Measurements from ENCODE around the gene CNTRL.
"Not testable (repeated sequence)": the region's sequence is repeated elsewhere in the genome, so short reads cannot be mapped to it uniquely, and the experiment has no call there.

CNTRL gene

GRCh38 chr9:121138561-121138960 is 63.8 kb downstream of the CNTRL start:
- DNase-seq, result no peak

- DNase-seq, result no peak
These were observed 64.2 kb downstream of the CNTRL start for GRCh38 chr9:121138973-121139372.

- no peak for DNase-seq
These were observed 65.4 kb downstream of the CNTRL start for GRCh38 chr9:121140162-121140561.

GRCh38 chr9:121141306-121141705 is 66.6 kb downstream of the CNTRL start:
- no peak for DNase-seq

DNA sequence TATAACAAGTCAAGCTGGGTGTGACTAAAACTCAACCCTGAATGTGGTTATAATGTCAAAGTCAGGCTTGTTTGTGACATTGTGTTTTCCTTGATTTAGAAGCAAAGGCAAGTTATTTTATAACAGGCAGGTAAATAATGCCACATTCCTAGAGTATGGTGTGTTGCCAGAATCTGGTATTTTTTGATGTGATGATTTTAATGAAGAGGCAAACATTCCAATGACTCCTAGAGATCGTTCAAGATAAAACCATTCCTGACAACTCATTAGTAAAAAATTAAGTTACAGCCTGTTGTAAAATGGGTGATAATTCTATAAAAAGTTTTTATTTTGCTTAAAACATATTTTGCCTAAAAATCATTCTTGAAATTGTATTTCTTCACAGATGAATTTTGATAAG is 67.0 kb downstream of the CNTRL start:
- no peak for DNase-seq

- no peak for DNase-seq
These were observed 69.0 kb downstream of the CNTRL start for GRCh38 chr9:121143771-121144170.

DNA sequence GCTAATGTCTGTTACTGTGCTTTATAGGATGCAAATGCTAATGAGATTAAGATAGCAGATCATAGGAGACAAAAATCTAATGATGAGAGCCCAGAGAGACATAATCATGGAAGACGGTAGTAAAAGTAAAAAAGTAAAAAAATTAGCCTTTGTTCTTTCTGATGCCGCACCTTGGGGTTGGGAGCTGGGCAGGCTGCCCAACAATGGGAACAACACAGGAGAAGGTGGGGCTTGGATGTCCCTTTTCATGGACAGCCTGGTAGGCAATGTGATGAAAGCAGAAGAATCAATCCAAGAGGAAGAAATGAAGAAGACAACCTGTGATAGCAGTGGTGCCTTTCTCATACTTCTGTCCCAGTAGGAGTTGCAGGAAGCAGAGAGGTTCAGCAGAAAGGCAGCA is 69.7 kb downstream of the CNTRL start:
- DNase-seq, result no peak

GRCh38 chr9:121150188-121150587 is 75.4 kb downstream of the CNTRL start:
- DNase-seq, result no peak

- DNase-seq, result no peak
These were observed 78.9 kb downstream of the CNTRL start for GRCh38 chr9:121153642-121154041.

DNA sequence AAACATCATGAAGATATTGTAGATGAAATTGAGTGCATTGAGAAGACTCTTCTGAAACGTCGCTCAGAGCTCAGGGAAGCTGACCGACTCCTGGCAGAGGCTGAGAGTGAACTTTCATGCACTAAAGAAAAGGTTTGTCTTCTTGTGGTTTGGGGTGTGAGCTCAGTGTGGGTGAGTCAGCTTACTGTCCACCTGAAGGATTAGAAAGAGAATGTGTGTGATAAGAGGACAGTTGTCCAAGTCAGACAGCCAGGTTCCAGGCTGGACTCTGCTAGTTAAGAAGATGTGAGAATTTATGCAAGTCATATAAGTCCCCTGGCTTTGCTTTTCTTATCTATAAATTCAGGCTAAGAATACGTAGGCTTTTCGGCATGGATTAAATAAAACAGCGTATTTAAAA is 80.0 kb downstream of the CNTRL start:
- DNase-seq, result no peak

DNA sequence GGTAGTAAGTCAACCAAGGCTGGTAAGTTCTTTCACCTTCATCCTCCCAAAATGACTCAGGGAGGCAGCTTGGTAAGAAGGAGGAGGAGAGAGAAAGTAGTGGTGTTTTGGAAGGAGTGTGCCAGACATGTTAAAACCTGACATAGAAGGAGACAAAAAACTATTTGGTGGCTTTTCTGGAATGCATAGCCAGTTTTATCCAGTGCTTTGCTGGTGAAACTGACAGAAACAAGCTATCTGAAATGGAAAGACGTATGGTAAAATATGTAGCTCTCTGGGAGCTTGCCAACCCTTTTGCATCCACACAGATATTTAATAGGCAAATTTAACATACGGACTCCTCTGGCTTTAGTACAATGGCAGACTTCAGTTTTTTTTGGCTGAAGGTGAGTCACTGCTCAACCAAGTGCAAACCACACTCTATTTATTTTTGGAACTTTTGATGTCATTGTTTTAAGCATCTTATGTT is 81.5 kb downstream of the CNTRL start:
- no peak for DNase-seq

- no peak for DNase-seq
These were observed 83.2 kb downstream of the CNTRL start for GRCh38 chr9:121157939-121158338.

GRCh38 chr9:121160025-121160424 is 85.3 kb downstream of the CNTRL start:
- DNase-seq, result no peak

DNA sequence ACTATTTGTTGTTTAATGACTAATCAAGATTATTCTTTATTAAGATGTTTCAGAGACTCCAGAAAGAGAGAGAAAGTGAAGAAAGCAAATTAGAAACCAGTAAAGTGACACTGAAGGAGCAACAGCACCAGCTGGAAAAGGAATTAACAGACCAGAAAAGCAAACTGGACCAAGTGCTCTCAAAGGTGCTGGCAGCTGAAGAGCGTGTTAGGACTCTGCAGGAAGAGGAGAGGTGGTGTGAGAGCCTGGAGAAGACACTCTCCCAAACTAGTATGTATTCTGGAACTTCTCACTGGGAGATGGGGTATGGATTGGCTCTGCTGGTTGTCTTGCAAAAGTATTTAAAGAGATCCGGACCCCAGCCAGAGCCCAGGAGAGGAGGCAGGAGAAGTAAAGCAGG is 93.3 kb downstream of the CNTRL start:
- no peak for DNase-seq

DNA sequence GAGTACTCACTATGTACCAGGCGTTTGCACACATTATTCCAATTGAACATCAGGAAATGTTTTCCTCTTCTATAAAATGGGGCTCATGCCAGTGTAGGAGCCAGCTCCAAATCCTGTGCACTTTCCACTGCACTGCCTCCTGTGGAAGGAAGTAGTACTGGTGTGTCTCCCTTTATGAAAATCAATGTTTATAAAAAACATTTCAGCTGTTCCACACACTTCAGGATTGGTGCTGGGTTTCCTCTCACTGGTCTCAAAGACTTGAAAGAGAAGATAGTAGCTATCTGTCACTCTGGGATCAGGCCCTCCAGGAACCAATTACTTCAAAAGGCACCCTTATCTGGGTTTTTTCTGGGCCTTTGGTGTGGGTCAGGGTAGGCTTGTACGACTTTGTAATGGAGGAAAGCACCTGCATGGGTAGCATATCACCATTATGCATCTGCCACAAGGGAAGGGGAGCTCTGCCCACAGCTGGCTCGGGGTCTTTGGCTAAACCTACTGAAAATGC is 94.4 kb downstream of the CNTRL start:
- no peak for DNase-seq

DNA sequence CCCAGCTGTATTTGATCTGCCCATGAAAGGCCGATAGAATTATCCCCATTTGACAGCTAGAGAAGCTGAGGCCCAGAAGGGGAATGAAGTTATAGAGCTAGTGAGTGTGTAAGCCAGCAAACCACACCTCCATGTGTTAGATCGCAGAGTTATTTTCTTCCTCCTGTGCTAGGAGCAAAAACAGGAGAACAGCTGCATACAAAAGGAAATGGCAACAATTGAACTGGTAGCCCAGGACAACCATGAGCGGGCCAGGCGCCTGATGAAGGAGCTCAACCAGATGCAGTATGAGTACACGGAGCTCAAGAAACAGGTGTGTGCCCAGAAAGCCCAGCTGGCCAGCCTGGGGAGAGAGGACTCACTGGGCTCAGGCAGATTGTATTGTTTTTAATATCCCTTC is 96.5 kb downstream of the CNTRL start:
- DNase-seq, result no peak

- no peak for DNase-seq
These were observed 98.2 kb downstream of the CNTRL start for GRCh38 chr9:121172726-121173487.

GRCh38 chr9:121173501-121173900 is 98.7 kb downstream of the CNTRL start:
- no peak for DNase-seq

DNA sequence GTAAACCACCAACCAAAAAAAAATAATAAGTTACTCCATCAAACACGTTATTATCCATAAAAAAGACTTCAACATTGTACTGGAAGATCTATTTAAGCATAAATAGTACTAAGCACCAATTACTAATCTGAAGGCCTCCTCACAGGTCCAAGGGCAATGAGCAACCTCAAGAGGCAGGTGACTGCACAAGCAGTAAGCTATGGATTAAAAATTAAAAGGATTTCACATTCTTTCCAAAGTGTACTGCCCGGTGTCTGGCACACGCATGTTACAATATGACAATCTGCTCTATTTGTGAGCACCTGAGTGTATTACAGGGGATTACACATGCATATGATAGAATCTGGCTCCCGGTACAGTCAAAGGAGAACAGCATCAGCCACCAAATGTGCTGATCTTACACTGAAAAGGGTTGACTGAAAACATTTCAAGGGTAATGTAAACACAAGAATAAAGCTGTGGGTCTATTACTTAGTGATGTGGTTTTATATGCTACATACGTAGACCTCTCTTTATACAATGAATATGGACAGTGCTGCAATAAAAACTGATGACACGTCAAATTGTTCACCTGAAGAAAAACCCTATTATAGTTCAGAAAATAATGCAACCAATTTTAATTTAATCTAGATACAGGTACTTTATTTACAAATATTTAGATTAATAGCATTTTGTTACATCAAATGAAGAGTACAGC is 104.1 kb downstream of the CNTRL start:
- DNase-seq, result no peak

DNA sequence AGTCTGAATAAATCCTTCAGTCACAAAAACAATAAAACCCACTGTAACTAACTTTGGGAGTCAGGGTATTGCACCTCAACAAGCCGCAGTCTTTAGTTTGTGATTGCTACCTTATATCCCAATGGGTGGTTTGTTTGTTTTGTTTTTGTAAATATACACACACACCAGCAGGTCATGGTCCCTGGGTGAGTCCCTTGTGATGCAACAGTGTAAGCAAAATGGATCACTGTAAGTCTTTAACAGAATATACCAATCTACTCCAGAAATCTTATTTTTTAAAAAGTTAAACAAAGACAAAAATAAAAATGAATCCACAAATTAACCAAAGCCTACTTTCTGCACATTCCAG is 104.6 kb downstream of the CNTRL start:
- DNase-seq, result not testable (repeated sequence)

DNA sequence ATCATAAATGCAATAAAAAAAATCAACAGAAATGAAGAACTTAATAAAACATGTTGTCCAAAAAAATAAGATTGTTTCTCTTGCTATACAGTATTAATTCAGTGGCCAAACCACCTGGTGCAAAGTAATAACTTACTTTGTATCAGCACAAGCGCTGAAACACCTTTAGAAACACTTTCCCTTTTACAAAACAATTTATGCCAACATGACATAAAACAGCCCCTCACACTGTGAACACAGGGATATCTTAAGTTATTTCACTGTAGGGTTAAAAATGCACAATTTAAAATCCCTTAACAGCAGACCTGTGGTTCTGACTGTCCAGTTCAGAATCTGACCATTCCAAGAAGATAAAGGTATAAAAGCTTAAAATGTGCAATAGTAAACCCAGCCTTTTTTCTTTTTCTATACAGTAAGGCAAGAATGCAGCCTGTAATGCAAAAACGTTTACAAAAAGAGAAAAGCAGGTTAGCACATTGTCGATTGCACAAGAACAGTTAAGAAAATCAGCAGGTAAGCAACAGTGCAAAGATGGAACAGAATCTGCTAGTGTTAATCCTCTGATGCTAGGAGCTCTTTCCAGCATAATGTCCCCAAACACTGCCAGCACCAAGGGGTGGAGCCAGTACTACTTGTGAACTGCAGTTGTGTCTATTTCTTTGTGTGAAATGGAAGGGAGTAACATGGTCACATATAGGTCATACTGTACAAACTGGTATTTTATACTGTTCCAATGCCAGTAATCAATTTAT is 105.4 kb downstream of the CNTRL start:
- DNase-seq, result no peak

DNA sequence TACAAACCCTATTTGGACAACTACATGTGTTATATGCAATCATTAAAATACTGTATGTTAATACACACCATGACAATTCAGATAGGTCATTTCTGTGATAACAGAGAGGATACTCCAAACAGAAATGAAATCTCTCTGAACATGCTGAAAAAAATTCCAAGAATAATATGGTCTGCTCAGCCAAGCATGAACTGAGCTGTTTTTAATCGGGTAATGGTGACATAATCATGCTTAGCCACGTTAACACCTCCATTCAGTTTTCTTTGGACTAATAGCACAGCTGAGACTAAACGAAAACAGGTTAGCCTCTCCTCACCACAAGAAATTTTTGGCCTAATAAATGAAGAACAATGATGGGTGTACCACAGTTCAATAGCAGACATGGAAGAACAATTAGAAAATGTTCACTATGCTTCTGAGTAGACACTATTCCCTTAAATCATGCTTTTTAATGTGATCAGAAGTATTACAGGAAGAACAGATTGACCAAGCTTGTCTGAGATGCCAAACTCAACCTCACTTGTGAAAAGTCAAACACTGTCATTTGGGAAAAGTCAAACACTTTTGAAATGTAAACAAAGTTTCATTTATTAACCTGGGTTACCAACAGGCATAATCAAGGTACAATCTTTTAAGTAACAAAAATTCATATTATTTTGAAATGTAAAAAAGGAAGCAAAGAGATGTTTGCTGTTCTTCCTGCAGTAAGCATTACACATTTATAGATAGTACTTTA is 107.5 kb downstream of the CNTRL start:
- no peak for DNase-seq

DNA sequence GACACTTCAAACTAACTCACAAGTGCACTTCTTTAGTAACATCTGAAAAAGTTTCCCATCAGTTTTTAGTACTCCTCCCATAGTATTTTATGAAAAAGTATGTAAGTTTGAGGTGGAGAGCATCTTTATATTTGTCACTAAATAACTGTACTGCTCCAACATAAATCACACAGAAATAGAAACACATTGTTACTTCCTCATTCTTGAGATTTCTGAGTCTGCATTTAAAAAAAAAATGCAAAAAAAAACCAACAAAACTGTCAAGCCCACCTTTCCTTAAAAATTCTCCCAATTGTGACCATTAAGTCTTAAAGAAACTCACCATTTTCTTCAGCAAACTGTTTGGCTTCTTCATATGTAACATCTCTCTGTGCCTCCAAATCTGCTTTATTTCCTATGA is 108.2 kb downstream of the CNTRL start:
- DNase-seq, result no peak
